Endothelial cell of coronary artery (primary cell): Measurements from ENCODE around the gene CDS1. TPM values are rescaled to one million over a fixed set of nuclear protein-coding genes. Genes with fewer than 3 reads are reported as not detected.

Source experiments
- total RNA-seq: library from RNA; depleted of rRNA; stranded (reverse); fragments of >200 nt; gene quantifications from 2 replicates; pipeline ENCODE4 v1.2.3, GENCODE V29; 2014

CDS1 gene
- total RNA-seq, result 0.09 TPM in 1 of 2 replicates, not detected in the other

DNA sequence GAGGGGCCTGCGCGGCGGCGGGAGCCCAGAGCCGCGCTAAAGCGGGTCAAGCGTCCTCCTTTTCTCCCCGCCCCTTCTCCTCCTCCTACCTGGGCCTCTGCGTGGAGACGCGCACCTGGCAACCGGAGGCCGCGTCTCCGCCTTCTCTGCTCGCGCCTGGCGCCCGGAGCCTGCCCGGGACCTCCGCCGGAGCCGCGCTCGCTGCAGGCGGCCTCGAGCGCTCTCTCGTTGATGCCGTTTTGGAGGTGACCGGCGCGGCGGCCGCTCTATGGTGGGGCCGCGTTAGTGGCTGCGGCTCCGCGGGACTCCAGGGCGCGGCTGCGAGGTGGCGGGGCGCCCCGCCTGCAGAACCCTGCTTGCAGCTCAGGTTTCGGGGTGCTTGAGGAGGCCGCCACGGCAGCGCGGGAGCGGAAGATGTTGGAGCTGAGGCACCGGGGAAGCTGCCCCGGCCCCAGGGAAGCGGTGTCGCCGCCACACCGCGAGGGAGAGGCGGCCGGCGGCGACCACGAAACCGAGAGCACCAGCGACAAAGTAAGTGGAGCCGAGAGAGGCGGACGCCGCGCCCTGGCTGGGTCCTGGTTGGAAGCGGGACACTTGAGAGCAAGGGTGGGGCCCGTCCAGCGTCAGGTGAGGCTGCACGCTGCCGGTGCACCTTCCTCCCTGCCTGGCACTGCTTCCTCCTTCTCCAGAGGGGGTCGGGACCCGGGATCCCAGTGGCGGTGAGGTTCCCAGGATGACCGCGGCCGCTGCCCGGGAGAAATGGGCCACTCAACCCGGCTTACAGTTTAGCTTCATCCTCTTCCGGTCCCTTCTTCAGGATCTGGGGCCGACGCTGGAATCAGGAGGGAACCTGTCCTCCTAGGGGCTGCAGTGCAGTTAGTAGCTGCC, at the start of gene CDS1:
Gene CDS1 (plus strand): TSS at position 140 of the 888 bp plus-strand sequence. CDS start 275 bp downstream, at position 415.

Other genes starting within 250 kb of the CDS1 start
- gene NKX6-1, start 83.8 kb upstream of the CDS1 start, total RNA-seq, result not detected in 2 replicates